ENCODE results near the gene STAT3. TPM values are rescaled to one million over a fixed set of nuclear protein-coding genes. Genes with fewer than 3 reads are reported as not detected.
A peak's percentile ranks its signal among the peaks of the same experiment; 100 is the strongest.
"Not testable (repeated sequence)": the region's sequence is repeated elsewhere in the genome, so short reads cannot be mapped to it uniquely, and the experiment has no call there.

STAT3 gene
- total RNA-seq, 4 donors from 2014 or later = 178 to 219 (median 191) TPM

GRCh38 chr17:42321555-42321954, 66.7 kb downstream of the STAT3 start:
- H3K36me3 ChIP-seq = peaks cover 0 to 99% (median 5%) of the 10 kb centered on the region in 3 donors

GRCh38 chr17:42317967-42318366, 70.3 kb downstream of the STAT3 start:
- H3K9me3 ChIP-seq, H3K27ac ChIP-seq, H3K4me3 ChIP-seq, DNase-seq, H3K27me3 ChIP-seq: not testable (repeated sequence)
- Histone ChIP-seq H3K36me3 (peaks cover 0 to 96% (median 5%) of the 10 kb centered on the region in 3 donors), H3K4me1 (peaks cover 0 to 27% (median 10%) of the 10 kb centered on the region in 4 donors)

More at GRCh38 chr17:42321555-42321954, 66.7 kb downstream of the STAT3 start:
- Histone ChIP-seq H3K27ac (no peak overlapping the region), H3K27me3 (no peaks in the 10 kb centered on the region), H3K4me3 (no peak overlapping the region), H3K9me3 (no peaks in the 10 kb centered on the region), H3K4me1 (peaks cover 0 to 7% (median 3%) of the 10 kb centered on the region in 4 donors)
- no peak for DNase-seq
- TF ChIP-seq CTCF (IDR thresholded peaks at IDR 0.05) = no peak
- no peak for TF ChIP-seq POLR2A (IDR thresholded peaks at IDR 0.05)

GRCh38 chr17:42317266-42317845, 70.9 kb downstream of the STAT3 start:
- Histone ChIP-seq H3K27ac (no peak overlapping the region), H3K36me3 (peaks cover 0 to 90% (median 5%) of the 10 kb centered on the region in 3 donors)

GRCh38 chr17:42316755-42317154, 71.5 kb downstream of the STAT3 start:
- no peak overlapping the region for H3K27ac ChIP-seq
- H3K9me3 ChIP-seq = no peaks in the 10 kb centered on the region
- DNase-seq = no peak
- no peaks in the 10 kb centered on the region for H3K27me3 ChIP-seq
- H3K4me1 ChIP-seq = peaks cover 0 to 39% (median 19%) of the 10 kb centered on the region in 4 donors
- TF ChIP-seq CTCF (IDR thresholded peaks at IDR 0.05) (no peak), POLR2A (IDR thresholded peaks at IDR 0.05) (no peak)
- H3K36me3 ChIP-seq = peaks cover 0 to 84% (median 3%) of the 10 kb centered on the region in 3 donors
- no peak overlapping the region for H3K4me3 ChIP-seq

More at GRCh38 chr17:42317266-42317845, 70.9 kb downstream of the STAT3 start:
- Histone ChIP-seq H3K4me3 (no peak overlapping the region), H3K9me3 (no peaks in the 10 kb centered on the region), H3K4me1 (peaks cover 0 to 33% (median 15%) of the 10 kb centered on the region in 4 donors), H3K27me3 (no peaks in the 10 kb centered on the region)
- no peak for TF ChIP-seq CTCF (IDR thresholded peaks at IDR 0.05)
- DNase-seq = no peak

- Histone ChIP-seq H3K27ac (peak overlapping the region; percentile 29 to 85 (median 49)), H3K36me3 (peaks cover 0 to 73% (median 0%) of the 10 kb centered on the region in 3 donors), H3K9me3 (no peaks in the 10 kb centered on the region), H3K4me3 (no peak overlapping the region), H3K27me3 (no peaks in the 10 kb centered on the region), H3K4me1 (peaks cover 0 to 43% (median 23%) of the 10 kb centered on the region in 4 donors)
- DNase-seq = peak in 2 of 3 donors; percentile 84
- TF ChIP-seq POLR2A (IDR thresholded peaks at IDR 0.05) (no peak), CTCF (IDR thresholded peaks at IDR 0.05) (no peak)
These were observed 72.7 kb downstream of the STAT3 start for GRCh38 chr17:42315402-42316156.
